Right lobe of liver (tissue), 6 donors: Measurements from ENCODE around the gene ANXA2. TPM values are rescaled to one million over a fixed set of nuclear protein-coding genes. Genes with fewer than 3 reads are reported as not detected.

Source experiments
- ATAC-seq, 4 donors: fragments of 200-7000 bp; cut with Tn5 transposase; one replicate each; pipeline ENCODE4 v1.9.1; 2020; ENCODE audit warnings: mild to moderate bottlenecking in 4 of 4, moderate library complexity in 4 of 4
- DNase-seq, 3 donors: peaks; one replicate each; pipeline ENCODE4 v3.0.0-alpha.2; 2020
- H3K27ac ChIP-seq, 3 donors: fragments of 200-600 bp; one replicate each; pipeline ENCODE4 v1.8.0; 2022
- H3K27me3 ChIP-seq, 2 donors: fragments of 200-600 bp; one replicate each; pipeline ENCODE4 v1.8.0; 2022
- H3K36me3 ChIP-seq, 4 donors: fragments of 200-600 bp; sonication (generic) in 1 of 4; one replicate each; pipeline versions ENCODE4 v1.5.1 to v1.8.0; 2017 to 2022; ENCODE audit warnings: control low read depth in 1 of 4
- H3K4me1 ChIP-seq, 4 donors: fragments of 200-600 bp; sonication (generic) in 1 of 4; one replicate each; pipeline versions ENCODE4 v1.5.1 to v1.8.0; 2017 to 2022; ENCODE audit warnings: control low read depth in 1 of 4
- H3K4me3 ChIP-seq, 3 donors: fragments of 200-600 bp; one replicate each; pipeline ENCODE4 v1.8.0; 2022
- H3K9me3 ChIP-seq, 4 donors: fragments of 200-600 bp; sonication (generic) in 1 of 4; one replicate each; pipeline versions ENCODE4 v1.5.1 to v1.8.0; 2017 to 2022; ENCODE audit warnings: control low read depth in 1 of 4
- CTCF ChIP-seq, 4 donors: fragments of 200-600 bp in 3 of 4; fragments of 450-650 bp in 1 of 4; IDR thresholded peaks; one replicate each; pipeline versions ENCODE4 v1.5.1 to v1.8.0; 2016 to 2022; ENCODE audit warnings: antibody characterized with exemption in 4 of 4, mild to moderate bottlenecking in 2 of 4
- POLR2A ChIP-seq: fragments of 450-650 bp; IDR thresholded peaks from one replicate; pipeline ENCODE4 v1.6.1; 2017; ENCODE audit warnings: antibody characterized with exemption, mild to moderate bottlenecking
- WGBS: methylation state at CpG from one replicate; pipeline ENCODE4 v1.1.6; 2018; ENCODE audit warnings: low coverage, low lambda C conversion rate; ENCODE audit not compliant: insufficient coverage; ENCODE audit errors: missing lambda C conversion rate; 5-methylcytosine and 5-hydroxymethylcytosine counted together
- intact Hi-C, 2 donors: fragments of 100-400 bp; cut with DNase I; formaldehyde crosslinking; loops; one replicate each; pipeline versions ENCODE4 v1.11.2 to v1.14.1; 2022
- total RNA-seq, 6 experiments: library from RNA; depleted of rRNA in 2 of 6; stranded (reverse); fragments of >200 nt in 2 of 6; fragmentation: NEBNext Ultra II Directional in 3 of 6; extraction: Animal tissue kit (Norgen Biotek cat#: 25700) in 3 of 6; gene quantifications; one replicate each; pipeline versions ENCODE4 v1.1.0 to v1.2.4, GENCODE V29; 2016 to 2023
- donor health status: DM: no; HTN: yes; CAD: no.
- donor health status: DM: no; HTN: no; CAD: no.
- donor health status: DM: no; HTN: no; CAD: no.
- donor health status: DM: no; HTN: yes; CAD: no.
- donor health status: DM: no; HTN: yes; CAD: no.

Gene ANXA2
- total RNA-seq, 6 experiments from 2014 or later: 62.2 to 419 (median 178) TPM

- Histone ChIP-seq H3K4me3 (no peak overlapping the region), H3K27me3 (no peaks in the 10 kb centered on the region), H3K9me3 (no peaks in the 10 kb centered on the region), H3K36me3 (peaks cover 9 to 20% (median 19%) of the 10 kb centered on the region in 4 donors), H3K27ac (no peak overlapping the region), H3K4me1 (peaks cover 0 to 2% (median 0%) of the 10 kb centered on the region in 4 donors)
- TF ChIP-seq POLR2A: no peak
- TF ChIP-seq CTCF (IDR thresholded peaks at IDR 0.05): no peak
- intact Hi-C loops: no loop called here
- DNase-seq: no peak
- WGBS: 80% methylated on average over 5 of the region's 5 CpGs
- no peak for ATAC-seq
Observed at GRCh38 chr15:60343221-60343970, 54.4 kb downstream of the ANXA2 start.

GRCh38 chr15:60340207-60340921 lies 57.4 kb downstream of the ANXA2 start:
- intact Hi-C loops: no loop called here
- no peaks in the 10 kb centered on the region for H3K9me3 ChIP-seq
- 36% methylated on average over 5 of the region's 9 CpGs for WGBS
- DNase-seq: no peak
- H3K4me3 ChIP-seq: no peak overlapping the region
- H3K27me3 ChIP-seq: no peaks in the 10 kb centered on the region
- TF ChIP-seq CTCF (IDR thresholded peaks at IDR 0.05) (no peak), POLR2A (no peak)
- peaks cover 0 to 2% (median 0%) of the 10 kb centered on the region in 4 donors for H3K4me1 ChIP-seq
- ATAC-seq: peak in 3 of 4 donors; percentile 29 to 62 (median 34)
- H3K36me3 ChIP-seq: no peaks in the 10 kb centered on the region
- no peak overlapping the region for H3K27ac ChIP-seq

- Histone ChIP-seq H3K4me1 (peaks cover 0 to 2% (median 0%) of the 10 kb centered on the region in 4 donors), H3K36me3 (no peaks in the 10 kb centered on the region), H3K4me3 (no peak overlapping the region), H3K27me3 (no peaks in the 10 kb centered on the region), H3K9me3 (no peaks in the 10 kb centered on the region), H3K27ac (no peak overlapping the region)
- ATAC-seq (no peak), DNase-seq (no peak)
- 72% methylated on average over 8 of the region's 9 CpGs for WGBS
- TF ChIP-seq POLR2A: no peak
- TF ChIP-seq CTCF (IDR thresholded peaks at IDR 0.05): no peak
- intact Hi-C loops: no loop called here
Observed at GRCh38 chr15:60339236-60339635, 58.5 kb downstream of the ANXA2 start.

GRCh38 chr15:60338810-60339209 lies 59.0 kb downstream of the ANXA2 start:
- no peak overlapping the region for H3K27ac ChIP-seq
- H3K9me3 ChIP-seq: no peaks in the 10 kb centered on the region
- H3K4me1 ChIP-seq: peaks cover 0 to 2% (median 0%) of the 10 kb centered on the region in 4 donors
- ATAC-seq: peak in 1 of 4 donors; percentile 76
- intact Hi-C loops: no loop called here
- 30% methylated on average over 3 of the region's 3 CpGs for WGBS
- H3K4me3 ChIP-seq: no peak overlapping the region
- H3K36me3 ChIP-seq: no peaks in the 10 kb centered on the region
- TF ChIP-seq CTCF (IDR thresholded peaks at IDR 0.05) (no peak), POLR2A (no peak)
- DNase-seq: no peak
- H3K27me3 ChIP-seq: no peaks in the 10 kb centered on the region
